HG02943 (cell line): ENCODE measurements around the gene DISC1.
"Not testable (repeated sequence)": the region's sequence is repeated elsewhere in the genome, so short reads cannot be mapped to it uniquely, and the experiment has no call there.

ENCODE experiments used
- ATAC-seq: cut with Tn5 transposase; IDR thresholded peaks from one replicate; pipeline ENCODE4 v1.9.1; 2021; ENCODE audit warnings: mild to moderate bottlenecking, low read depth, moderate library complexity; ENCODE audit not compliant: unreplicated experiment

Gene DISC1

DNA sequence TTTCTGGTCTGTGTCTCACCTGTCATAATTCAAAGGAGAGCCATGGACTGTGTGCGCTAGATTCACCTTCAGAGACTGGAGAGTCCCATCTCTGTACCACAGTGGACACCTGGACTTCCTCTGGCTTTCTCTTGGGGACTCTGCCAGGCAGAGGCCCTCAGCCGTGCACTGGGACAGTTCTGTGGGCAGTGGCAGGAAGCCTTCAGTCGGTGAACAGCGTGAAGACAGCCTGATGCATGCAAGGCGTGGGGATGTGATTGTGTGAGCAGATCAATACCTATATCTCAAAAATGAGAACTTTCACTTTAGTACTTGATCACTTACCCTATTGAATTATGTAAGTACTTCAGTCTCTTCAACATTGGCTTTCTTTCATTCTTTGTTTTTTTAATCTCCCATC lies 245.3 kb downstream of the DISC1 start:
- no peak for ATAC-seq

- no peak for ATAC-seq
Observed at GRCh38 chr1:231872461-231872910, 245.9 kb downstream of the DISC1 start.

DNA sequence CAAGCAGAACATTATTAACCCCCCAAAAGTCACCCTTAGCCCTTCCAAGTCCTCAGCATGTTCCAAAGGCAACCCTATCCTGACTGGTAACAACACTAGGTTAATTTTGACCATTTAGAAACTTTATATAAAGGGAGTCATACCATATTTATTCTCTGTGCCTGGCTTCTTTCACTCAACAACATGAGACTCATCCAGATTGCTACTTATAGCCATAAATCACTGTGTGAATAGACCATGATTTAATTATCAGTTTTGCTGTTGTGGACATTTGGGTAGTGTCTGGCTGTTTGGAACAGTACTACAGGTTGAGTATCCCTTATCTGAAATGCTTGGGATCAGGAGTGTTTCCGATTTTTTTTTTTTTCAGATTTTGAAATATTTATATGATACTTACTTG lies 252.1 kb downstream of the DISC1 start:
- no peak for ATAC-seq

DNA sequence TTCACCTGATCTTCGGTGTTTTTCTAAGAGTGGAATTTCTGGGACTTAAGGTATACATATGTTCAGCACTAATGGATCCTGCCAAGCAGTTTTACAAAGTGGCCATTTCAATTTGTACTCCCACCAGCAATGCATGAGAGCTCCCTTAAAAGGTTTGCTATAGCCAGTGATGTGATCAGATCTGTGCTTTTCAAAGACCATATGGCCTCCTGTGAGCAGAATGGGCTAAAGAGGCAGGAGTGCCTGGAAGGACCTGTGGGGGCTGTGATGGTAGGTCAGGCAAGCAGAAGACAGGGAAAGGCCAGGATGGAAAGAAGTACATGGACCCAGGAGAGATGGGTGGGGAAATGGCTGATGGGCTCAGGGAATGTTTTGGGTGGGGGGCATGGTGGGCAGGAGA lies 252.7 kb downstream of the DISC1 start:
- no peak for ATAC-seq

- no peak for ATAC-seq
Observed at GRCh38 chr1:231882333-231882732, 255.7 kb downstream of the DISC1 start.

GRCh38 chr1:231882790-231883189 lies 256.2 kb downstream of the DISC1 start:
- ATAC-seq: no peak

DNA sequence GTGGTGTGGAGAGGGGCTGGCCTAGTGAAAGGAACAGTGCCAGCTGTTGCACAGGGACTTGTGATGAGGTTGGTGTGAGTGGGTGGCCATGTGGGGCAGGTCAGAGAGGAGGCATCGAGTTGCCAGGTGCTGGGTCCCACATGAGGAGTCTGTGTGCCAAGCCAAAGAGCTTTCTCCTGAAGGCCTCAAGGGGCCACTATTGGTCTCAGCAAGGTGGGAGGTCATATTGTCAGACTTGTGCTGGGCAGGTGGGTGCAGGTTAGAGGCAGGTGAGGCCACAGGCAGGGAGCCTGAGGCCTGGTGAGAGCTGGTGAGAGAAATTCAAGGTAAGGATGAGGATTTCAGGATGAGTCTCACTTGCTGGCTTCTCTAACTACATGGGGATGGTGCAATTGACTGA lies 256.8 kb downstream of the DISC1 start:
- ATAC-seq: no peak

GRCh38 chr1:231885209-231885854 lies 258.7 kb downstream of the DISC1 start:
- ATAC-seq: no peak

GRCh38 chr1:231887166-231887565 lies 260.6 kb downstream of the DISC1 start:
- ATAC-seq: no peak

GRCh38 chr1:231887866-231888265 lies 261.3 kb downstream of the DISC1 start:
- ATAC-seq: no peak

DNA sequence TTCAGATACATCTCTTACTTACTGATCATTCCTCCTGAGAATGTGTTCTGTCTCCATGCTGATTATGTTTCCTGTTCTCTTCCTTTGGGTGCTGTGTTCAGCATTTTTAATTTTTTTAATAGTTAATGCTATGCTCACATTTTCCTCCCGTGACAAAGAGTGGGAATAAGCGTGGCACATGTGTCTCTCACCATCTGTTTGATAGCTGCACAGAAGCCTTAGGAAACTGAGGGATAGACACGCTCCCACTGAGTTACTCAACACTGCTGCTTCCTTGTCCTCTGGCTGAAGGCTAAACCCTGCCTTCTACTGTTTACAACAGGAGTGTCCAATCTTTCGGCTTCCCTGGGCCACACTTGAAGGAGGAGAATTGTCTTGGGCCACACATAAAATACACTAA lies 264.2 kb downstream of the DISC1 start:
- ATAC-seq: no peak

GRCh38 chr1:231893400-231894102 lies 267.0 kb downstream of the DISC1 start:
- ATAC-seq: no peak

GRCh38 chr1:231896806-231897205 lies 270.2 kb downstream of the DISC1 start:
- no peak for ATAC-seq

DNA sequence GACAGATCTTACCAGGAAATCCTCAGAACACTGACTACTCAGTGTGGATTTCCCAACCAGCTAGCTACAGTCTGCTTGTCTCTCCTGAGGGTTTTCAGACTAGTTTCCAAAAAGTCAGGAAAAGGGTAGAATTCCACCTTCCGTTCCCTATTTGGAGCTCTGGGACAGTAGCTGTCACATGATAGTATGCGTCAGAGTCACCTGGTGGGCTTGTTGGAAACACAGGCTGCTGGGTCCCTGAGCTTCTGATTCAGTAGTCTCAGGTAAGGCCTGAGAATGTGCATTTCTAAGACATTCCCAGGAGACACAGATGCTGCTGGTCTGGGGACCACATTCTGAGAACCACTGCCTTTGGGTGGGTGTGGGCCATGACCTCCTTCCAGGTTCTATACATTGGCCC lies 272.5 kb downstream of the DISC1 start:
- ATAC-seq: no peak

GRCh38 chr1:231899713-231900435 lies 273.3 kb downstream of the DISC1 start:
- no peak for ATAC-seq

DNA sequence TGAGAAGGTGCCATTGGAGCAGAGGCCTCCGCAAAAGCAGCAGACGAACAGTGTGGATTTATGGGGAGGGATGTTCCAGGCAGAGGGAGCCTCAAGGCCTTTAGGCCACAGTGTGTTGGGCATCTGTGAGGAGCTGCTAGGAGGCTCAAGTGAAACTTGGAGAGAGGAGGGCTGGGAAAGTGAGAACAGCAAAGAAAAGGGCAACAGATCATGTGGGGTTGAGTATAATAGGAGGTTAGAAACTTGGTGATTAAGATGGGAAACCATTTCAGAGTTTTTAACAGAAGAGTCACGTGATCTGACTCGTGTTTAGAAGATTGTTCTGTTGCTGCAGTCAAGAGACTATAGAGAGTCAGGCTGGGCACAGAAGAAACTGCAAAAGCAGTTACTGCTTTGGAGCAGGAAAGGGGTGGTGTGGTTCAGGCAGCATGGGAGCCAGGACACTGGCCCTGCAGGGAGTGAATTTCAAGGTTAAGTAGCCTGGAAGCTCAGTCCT lies 277.0 kb downstream of the DISC1 start:
- ATAC-seq: no peak

DNA sequence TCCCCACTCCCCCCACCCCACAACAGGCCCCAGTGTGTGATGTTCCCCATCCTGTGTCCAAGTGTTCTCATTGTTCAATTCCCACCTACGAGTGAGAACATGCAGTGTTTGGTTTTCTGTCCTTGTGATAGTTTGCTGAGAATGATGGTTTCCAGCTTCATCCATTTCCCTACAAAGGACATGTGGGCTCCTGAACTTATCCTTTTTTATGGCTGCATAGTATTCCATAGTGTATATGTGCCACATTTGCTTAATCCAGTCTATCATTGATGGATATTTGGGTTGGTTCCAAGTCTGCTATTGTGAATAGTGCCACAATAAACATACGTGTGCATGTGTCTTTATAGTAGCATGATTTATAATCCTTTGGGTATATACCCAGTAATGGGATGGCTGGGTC lies 280.7 kb downstream of the DISC1 start:
- not testable (repeated sequence) for ATAC-seq

- no peak for ATAC-seq
Observed at GRCh38 chr1:231913493-231913892, 286.9 kb downstream of the DISC1 start.

- ATAC-seq: no peak
Observed at GRCh38 chr1:231918239-231919015, 291.8 kb downstream of the DISC1 start.

DNA sequence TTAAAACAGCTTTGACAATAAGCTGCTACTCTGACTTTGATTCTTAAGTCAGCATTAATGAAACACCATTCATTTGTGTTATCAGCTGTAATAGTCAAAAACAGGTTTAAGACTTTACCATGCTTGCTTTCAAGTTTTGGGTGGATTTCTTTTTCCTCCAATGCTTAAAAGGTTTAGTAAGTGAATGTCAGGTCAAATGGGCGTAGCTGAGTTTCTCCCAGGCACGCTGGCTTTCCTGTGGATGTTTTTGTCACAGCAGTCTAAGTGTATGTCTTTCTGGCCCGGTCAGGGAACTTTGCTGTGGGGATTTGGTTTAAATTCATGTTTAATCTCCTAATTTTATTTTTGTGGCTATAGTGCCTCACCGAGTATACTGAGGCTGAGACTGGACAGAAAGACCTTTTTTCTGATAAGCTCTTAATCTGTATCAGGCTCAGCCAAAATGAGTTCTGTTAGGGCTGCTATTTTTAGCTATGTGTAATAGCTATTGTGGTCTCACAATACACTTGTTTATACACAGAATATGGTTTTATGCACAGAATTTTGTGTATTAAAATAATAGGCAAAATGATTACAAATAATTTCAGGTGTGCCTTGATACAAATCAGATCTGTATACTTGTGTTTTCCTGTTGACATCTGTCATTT lies 292.8 kb downstream of the DISC1 start:
- no peak for ATAC-seq
